GM19238 (cell line): Measurements from ENCODE around the gene PPIP5K1.
"Not testable (repeated sequence)": the region's sequence is repeated elsewhere in the genome, so short reads cannot be mapped to it uniquely, and the experiment has no call there.

Source experiments
- DNase-seq: peaks from one replicate; pipeline ENCODE4 v3.0.0; 2011; ENCODE audit warnings: low spot score; ENCODE audit not compliant: insufficient read length

Gene PPIP5K1

GRCh38 chr15:43545426-43545825 is 44.6 kb downstream of the PPIP5K1 start:
- DNase-seq = no peak

GRCh38 chr15:43544266-43544665 is 45.7 kb downstream of the PPIP5K1 start:
- no peak for DNase-seq

- DNase-seq = no peak
These were observed 48.2 kb downstream of the PPIP5K1 start for GRCh38 chr15:43541785-43542184.

- DNase-seq = no peak
These were observed 51.9 kb downstream of the PPIP5K1 start for GRCh38 chr15:43538091-43538490.

- DNase-seq = no peak
These were observed 55.1 kb downstream of the PPIP5K1 start for GRCh38 chr15:43534897-43535296.

- DNase-seq = not testable (repeated sequence)
These were observed 57.2 kb downstream of the PPIP5K1 start for GRCh38 chr15:43532826-43533225.

GRCh38 chr15:43531018-43531670 is 58.9 kb downstream of the PPIP5K1 start:
- no peak for DNase-seq

GRCh38 chr15:43529587-43530345 is 60.2 kb downstream of the PPIP5K1 start:
- DNase-seq = no peak

GRCh38 chr15:43529141-43529540 is 60.9 kb downstream of the PPIP5K1 start:
- DNase-seq = no peak

GRCh38 chr15:43528542-43529007 is 61.4 kb downstream of the PPIP5K1 start:
- DNase-seq = no peak

- no peak for DNase-seq
These were observed 62.0 kb downstream of the PPIP5K1 start for GRCh38 chr15:43527802-43528541.

GRCh38 chr15:43527016-43527801 is 62.8 kb downstream of the PPIP5K1 start:
- no peak for DNase-seq

GRCh38 chr15:43526261-43526930 is 63.6 kb downstream of the PPIP5K1 start:
- no peak for DNase-seq

GRCh38 chr15:43525131-43525530 is 64.9 kb downstream of the PPIP5K1 start:
- no peak for DNase-seq

- DNase-seq = no peak
These were observed 65.7 kb downstream of the PPIP5K1 start for GRCh38 chr15:43524254-43524845.

- no peak for DNase-seq
These were observed 66.4 kb downstream of the PPIP5K1 start for GRCh38 chr15:43523646-43524045.

GRCh38 chr15:43522247-43522646 is 67.8 kb downstream of the PPIP5K1 start:
- DNase-seq = no peak

GRCh38 chr15:43521419-43521818 is 68.6 kb downstream of the PPIP5K1 start:
- no peak for DNase-seq

- no peak for DNase-seq
These were observed 69.9 kb downstream of the PPIP5K1 start for GRCh38 chr15:43520138-43520537.

- DNase-seq = no peak
These were observed 70.8 kb downstream of the PPIP5K1 start for GRCh38 chr15:43519196-43519595.
